C4-2B (cell line): ENCODE results near the gene SAP30L.

ENCODE experiments used
- ZFX ChIP-seq: fragments of 450-650 bp; IDR thresholded peaks from 2 replicates; pipeline ENCODE4 v1.6.1; 2017
- TF ChIP-seq, protein P1 (sequence below): fragments of 450-650 bp; conservative IDR thresholded peaks from 2 replicates; pipeline ENCODE4 v1.5.1; 2017; ENCODE audit warnings: mild to moderate bottlenecking

DNA sequence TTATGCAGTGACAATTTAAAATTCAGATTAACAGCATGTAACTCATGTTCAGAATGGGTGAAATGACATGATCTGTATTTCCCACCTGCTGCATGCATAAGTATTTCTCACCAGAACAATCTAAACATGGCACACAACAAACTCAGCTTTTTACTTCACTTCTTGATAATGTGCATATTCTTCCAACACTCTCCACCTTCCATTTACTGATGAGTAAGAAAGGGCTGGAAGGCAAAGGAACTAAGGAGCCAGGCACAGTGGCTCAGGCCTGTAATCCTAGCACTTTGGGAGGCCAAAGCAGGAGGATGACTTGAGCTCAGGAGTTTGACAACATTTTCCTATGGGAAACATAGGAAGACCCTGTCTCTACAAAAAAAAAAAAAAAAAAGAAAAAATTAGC, 35.8 kb upstream of the SAP30L start:
- TF ChIP-seq, protein P1, sequence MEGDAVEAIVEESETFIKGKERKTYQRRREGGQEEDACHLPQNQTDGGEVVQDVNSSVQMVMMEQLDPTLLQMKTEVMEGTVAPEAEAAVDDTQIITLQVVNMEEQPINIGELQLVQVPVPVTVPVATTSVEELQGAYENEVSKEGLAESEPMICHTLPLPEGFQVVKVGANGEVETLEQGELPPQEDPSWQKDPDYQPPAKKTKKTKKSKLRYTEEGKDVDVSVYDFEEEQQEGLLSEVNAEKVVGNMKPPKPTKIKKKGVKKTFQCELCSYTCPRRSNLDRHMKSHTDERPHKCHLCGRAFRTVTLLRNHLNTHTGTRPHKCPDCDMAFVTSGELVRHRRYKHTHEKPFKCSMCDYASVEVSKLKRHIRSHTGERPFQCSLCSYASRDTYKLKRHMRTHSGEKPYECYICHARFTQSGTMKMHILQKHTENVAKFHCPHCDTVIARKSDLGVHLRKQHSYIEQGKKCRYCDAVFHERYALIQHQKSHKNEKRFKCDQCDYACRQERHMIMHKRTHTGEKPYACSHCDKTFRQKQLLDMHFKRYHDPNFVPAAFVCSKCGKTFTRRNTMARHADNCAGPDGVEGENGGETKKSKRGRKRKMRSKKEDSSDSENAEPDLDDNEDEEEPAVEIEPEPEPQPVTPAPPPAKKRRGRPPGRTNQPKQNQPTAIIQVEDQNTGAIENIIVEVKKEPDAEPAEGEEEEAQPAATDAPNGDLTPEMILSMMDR: no peak
- TF ChIP-seq ZFX: no peak
